ENCODE data around the gene CAPZB.

GRCh38 chr1:19414515-19415121 lies 70.7 kb downstream of the CAPZB start:
- TF ChIP-seq PPARA (CRISPR knock-in tag; IDR thresholded peaks at IDR 0.05; ENCODE audit: borderline replicate concordance) (no peak), SNAI2 (CRISPR knock-in tag; IDR thresholded peaks at IDR 0.05) (no peak), CSRNP3 (CRISPR knock-in tag; IDR thresholded peaks at IDR 0.05) (no peak), TCF4 (CRISPR knock-in tag; IDR thresholded peaks at IDR 0.05; ENCODE audit: borderline replicate concordance) (no peak), RARB (CRISPR knock-in tag; IDR thresholded peaks at IDR 0.05) (no peak)
- TF ChIP-seq, protein P1, sequence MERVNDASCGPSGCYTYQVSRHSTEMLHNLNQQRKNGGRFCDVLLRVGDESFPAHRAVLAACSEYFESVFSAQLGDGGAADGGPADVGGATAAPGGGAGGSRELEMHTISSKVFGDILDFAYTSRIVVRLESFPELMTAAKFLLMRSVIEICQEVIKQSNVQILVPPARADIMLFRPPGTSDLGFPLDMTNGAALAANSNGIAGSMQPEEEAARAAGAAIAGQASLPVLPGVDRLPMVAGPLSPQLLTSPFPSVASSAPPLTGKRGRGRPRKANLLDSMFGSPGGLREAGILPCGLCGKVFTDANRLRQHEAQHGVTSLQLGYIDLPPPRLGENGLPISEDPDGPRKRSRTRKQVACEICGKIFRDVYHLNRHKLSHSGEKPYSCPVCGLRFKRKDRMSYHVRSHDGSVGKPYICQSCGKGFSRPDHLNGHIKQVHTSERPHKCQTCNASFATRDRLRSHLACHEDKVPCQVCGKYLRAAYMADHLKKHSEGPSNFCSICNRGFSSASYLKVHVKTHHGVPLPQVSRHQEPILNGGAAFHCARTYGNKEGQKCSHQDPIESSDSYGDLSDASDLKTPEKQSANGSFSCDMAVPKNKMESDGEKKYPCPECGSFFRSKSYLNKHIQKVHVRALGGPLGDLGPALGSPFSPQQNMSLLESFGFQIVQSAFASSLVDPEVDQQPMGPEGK (CRISPR knock-in tag; IDR thresholded peaks at IDR 0.05; ENCODE audit: borderline replicate concordance) = no peak

All from SK-N-SH treated with all-trans-retinoic acid at 6 μM for 48 hours (cell line).